Hepatocyte (in vitro differentiated cells): ENCODE measurements around the gene TMEM238.

Experiments
- CTCF ChIP-seq: fragments of 200-600 bp; sonication (generic); IDR thresholded peaks from 2 replicates; pipeline ENCODE4 v1.5.1; 2016; ENCODE audit warnings: antibody characterized with exemption, mild to moderate bottlenecking; ENCODE audit not compliant: poor library complexity
- EZH2phosphoT487 ChIP-seq: fragments of 200-600 bp; sonication (generic); IDR thresholded peaks from one replicate; pipeline ENCODE4 v1.6.1; 2018; ENCODE audit warnings: antibody characterized with exemption, mild to moderate bottlenecking, low read depth, moderate library complexity; ENCODE audit not compliant: unreplicated experiment, severe bottlenecking

- no peak for TF ChIP-seq EZH2phosphoT487
- no peak for TF ChIP-seq CTCF
These were observed 26.1 kb upstream of the TMEM238 start for GRCh38 chr19:55410168-55410567.
